Measurements from ENCODE around the gene PRKN.

Gene PRKN

GRCh38 chr6:162273986-162274385 is 453.6 kb downstream of the PRKN start:
- no peak for DNase-seq

- no peak for DNase-seq
Measured at GRCh38 chr6:162271922-162272321, 455.6 kb downstream of the PRKN start.

GRCh38 chr6:162270966-162271365 is 456.6 kb downstream of the PRKN start:
- DNase-seq = no peak

GRCh38 chr6:162267641-162268040 is 459.9 kb downstream of the PRKN start:
- DNase-seq = no peak

GRCh38 chr6:162267126-162267525 is 460.4 kb downstream of the PRKN start:
- no peak for DNase-seq

GRCh38 chr6:162264581-162264980 is 463.0 kb downstream of the PRKN start:
- no peak for DNase-seq

- no peak for DNase-seq
Measured at GRCh38 chr6:162262466-162263196, 464.9 kb downstream of the PRKN start.

- no peak for DNase-seq
Measured at GRCh38 chr6:162261598-162261997, 466.0 kb downstream of the PRKN start.

- no peak for DNase-seq
Measured at GRCh38 chr6:162260027-162260426, 467.5 kb downstream of the PRKN start.

- DNase-seq = no peak
Measured at GRCh38 chr6:162258647-162259046, 468.9 kb downstream of the PRKN start.

GRCh38 chr6:162256361-162256760 is 471.2 kb downstream of the PRKN start:
- DNase-seq = no peak

GRCh38 chr6:162251257-162251656 is 476.3 kb downstream of the PRKN start:
- DNase-seq = no peak

- no peak for DNase-seq
Measured at GRCh38 chr6:162249907-162250642, 477.5 kb downstream of the PRKN start.

GRCh38 chr6:162245830-162246420 is 481.6 kb downstream of the PRKN start:
- DNase-seq = no peak

GRCh38 chr6:162244031-162244430 is 483.5 kb downstream of the PRKN start:
- no peak for DNase-seq

GRCh38 chr6:162242915-162243314 is 484.7 kb downstream of the PRKN start:
- no peak for DNase-seq

GRCh38 chr6:162239330-162239729 is 488.2 kb downstream of the PRKN start:
- DNase-seq = no peak

- no peak for DNase-seq
Measured at GRCh38 chr6:162238675-162239074, 488.9 kb downstream of the PRKN start.

- DNase-seq = no peak
Measured at GRCh38 chr6:162237331-162237730, 490.2 kb downstream of the PRKN start.

- no peak for DNase-seq
Measured at GRCh38 chr6:162234631-162235030, 492.9 kb downstream of the PRKN start.

GRCh38 chr6:162230147-162230752 is 497.3 kb downstream of the PRKN start:
- no peak for DNase-seq

GRCh38 chr6:162229093-162229492 is 498.5 kb downstream of the PRKN start:
- no peak for DNase-seq

GRCh38 chr6:162226803-162227202 is 500.8 kb downstream of the PRKN start:
- DNase-seq = no peak

GRCh38 chr6:162222521-162222920 is 505.0 kb downstream of the PRKN start:
- no peak for DNase-seq

All from NCI-H1694 (cell line).